ENCODE results near the gene HOXC12.

The HOXC12 gene

DNA sequence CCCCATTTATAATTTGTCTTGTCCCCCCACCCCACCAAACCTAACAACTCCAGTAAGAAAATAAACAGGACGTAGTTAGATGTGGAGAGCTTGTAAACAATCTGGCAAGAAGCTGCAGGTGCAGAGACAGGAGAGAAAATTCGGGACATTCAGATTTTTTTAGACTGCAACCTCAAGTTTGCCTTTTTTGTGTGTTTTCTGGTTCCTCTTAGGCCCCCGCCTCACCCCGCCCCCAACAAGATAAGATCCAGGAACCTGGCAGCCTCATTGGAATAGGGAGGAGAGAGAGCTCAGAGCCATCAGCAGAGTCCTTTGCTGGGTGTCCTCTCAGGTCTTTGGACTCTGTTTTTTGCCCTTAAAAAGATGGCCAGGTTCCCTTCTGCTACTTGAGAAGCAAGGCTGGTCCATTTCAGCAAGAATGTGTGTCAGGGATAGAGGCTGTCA lies 33.1 kb downstream of the HOXC12 start:
- DNase-seq (ENCODE audit: low spot score) = no peak
- in situ Hi-C loops (cut with MboI; ENCODE audit: low pct_unique_long_range_greater_than_20kb, low sequenced_read_pairs, unreplicated experiment) = no loop called here
- TF ChIP-seq, protein P1, sequence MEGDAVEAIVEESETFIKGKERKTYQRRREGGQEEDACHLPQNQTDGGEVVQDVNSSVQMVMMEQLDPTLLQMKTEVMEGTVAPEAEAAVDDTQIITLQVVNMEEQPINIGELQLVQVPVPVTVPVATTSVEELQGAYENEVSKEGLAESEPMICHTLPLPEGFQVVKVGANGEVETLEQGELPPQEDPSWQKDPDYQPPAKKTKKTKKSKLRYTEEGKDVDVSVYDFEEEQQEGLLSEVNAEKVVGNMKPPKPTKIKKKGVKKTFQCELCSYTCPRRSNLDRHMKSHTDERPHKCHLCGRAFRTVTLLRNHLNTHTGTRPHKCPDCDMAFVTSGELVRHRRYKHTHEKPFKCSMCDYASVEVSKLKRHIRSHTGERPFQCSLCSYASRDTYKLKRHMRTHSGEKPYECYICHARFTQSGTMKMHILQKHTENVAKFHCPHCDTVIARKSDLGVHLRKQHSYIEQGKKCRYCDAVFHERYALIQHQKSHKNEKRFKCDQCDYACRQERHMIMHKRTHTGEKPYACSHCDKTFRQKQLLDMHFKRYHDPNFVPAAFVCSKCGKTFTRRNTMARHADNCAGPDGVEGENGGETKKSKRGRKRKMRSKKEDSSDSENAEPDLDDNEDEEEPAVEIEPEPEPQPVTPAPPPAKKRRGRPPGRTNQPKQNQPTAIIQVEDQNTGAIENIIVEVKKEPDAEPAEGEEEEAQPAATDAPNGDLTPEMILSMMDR (IDR thresholded peaks at IDR 0.05; ENCODE audit: extremely low read depth, insufficient read depth, missing control alignments) = no peak

DNA sequence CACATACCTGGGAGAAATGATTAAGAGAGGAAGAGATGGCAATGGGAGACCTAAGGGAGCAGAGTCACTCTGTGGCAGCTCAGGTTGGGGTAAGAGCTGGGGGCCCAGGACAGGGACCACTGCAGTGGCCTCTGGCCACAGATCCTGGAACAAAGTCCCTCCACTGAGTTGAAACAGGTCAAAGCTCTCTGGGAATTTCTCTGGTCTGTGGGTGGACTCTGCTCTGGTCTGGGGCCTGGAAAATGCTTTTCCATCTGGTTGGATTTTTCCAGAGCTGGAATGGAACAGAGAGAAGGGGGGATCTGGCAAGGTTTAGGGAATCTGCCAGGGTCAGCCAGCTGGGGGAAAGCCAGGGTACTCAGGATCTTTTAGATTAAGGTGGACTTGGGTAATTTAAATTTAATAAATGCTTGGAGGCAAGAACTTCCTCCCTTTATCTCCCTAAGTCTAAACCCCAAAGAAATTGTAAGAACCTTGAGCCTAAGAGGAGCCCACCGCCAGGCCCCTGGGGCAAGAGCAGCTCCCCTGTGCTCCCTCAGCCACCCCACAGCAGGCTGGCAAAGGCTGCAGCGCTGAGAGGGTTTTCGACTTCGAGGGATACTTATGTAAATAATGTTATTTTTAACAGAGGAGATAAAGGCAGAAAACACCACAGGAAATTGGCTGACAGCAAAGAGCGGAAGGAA lies 34.0 kb downstream of the HOXC12 start:
- DNase-seq (ENCODE audit: low spot score) = no peak
- TF ChIP-seq, protein P1 (IDR thresholded peaks at IDR 0.05; ENCODE audit: extremely low read depth, insufficient read depth, missing control alignments) = no peak
- in situ Hi-C loops (cut with MboI; ENCODE audit: low pct_unique_long_range_greater_than_20kb, low sequenced_read_pairs, unreplicated experiment) = no loop called here

DNA sequence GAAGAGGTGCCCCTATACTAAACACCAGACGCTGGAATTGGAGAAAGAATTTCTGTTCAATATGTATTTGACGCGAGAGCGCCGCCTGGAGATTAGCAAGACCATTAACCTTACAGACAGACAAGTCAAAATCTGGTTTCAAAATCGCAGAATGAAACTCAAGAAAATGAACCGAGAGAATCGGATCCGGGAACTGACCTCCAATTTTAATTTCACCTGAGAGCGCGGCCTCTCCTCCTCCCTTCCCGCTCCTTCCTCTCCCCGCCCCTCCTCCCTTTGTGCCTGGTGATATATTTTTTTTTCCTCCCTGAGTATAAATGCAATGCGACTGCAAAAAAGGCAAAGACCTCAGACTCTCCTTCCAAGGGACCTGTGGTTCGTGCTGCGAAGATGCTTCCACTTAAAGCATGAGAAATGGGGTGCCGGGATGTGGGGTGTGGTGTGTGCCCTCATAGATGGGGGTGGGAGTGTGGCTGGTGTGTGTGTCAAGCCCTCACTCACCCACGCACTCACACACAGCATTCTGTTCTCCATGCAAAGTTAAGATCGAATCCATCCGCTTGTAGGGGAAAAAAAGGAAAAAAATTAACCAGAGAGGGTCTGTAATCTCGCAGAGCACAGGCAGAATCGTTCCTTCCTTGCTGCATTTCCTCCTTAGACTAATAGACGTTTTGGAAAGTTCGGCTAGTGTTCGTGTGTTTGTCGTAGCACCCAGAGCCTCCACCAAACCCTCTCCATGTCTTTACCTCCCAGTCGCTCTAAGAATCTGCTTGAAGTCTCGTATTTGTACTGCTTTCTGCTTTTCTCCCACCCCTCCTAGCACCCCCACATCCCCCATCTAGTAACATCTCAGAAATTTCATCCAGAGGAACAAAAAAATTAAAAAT lies 34.8 kb downstream of the HOXC12 start:
- peak; percentile 78 for DNase-seq (ENCODE audit: low spot score)
- in situ Hi-C loops (cut with MboI; ENCODE audit: low pct_unique_long_range_greater_than_20kb, low sequenced_read_pairs, unreplicated experiment) = no loop called here

DNA sequence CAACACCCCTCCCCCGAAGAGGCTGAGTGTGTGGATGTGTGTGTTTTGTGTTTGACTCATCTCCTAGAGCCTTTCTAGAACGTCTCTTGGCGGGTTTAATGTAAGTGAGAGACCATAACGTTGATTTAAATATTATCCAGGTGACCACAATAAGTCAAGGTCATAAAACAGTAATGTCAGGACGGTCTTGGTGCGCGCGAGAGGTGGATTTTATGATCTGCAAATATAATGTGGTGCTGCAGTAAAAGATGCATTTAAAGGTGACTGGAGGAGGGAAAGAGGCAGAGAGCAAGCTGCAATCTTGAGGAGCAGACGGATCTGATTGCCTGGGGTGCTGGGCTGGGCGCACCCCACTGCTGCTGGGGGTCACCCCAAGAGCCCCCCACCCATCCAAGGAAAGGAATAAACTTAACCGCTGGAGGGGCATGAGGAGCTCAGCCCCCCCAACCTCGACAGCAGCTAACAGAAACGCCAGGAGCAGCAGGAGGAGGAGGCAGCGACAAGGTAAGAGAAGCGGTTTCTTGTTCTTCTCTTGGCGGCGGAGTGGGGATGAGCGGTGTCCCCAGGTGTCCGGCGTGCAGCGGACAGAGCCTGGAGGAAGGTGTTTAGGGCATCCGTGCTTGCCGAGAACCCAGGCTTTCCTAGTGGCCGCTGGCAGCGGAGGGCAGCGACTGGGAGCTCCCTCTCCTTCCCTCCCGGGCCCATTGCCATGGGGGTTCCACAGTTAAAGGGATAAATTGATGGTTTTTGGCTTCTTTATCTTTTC lies 35.8 kb downstream of the HOXC12 start:
- no peak for DNase-seq (ENCODE audit: low spot score)
- in situ Hi-C loops (cut with MboI; ENCODE audit: low pct_unique_long_range_greater_than_20kb, low sequenced_read_pairs, unreplicated experiment) = no loop called here
- TF ChIP-seq, protein P1 (IDR thresholded peaks at IDR 0.05; ENCODE audit: extremely low read depth, insufficient read depth, missing control alignments) = no peak

More for the DNA sequence above, 34.8 kb downstream of the HOXC12 start:
- TF ChIP-seq, protein P1 (IDR thresholded peaks at IDR 0.05; ENCODE audit: extremely low read depth, insufficient read depth, missing control alignments) = peak; percentile 66

DNA sequence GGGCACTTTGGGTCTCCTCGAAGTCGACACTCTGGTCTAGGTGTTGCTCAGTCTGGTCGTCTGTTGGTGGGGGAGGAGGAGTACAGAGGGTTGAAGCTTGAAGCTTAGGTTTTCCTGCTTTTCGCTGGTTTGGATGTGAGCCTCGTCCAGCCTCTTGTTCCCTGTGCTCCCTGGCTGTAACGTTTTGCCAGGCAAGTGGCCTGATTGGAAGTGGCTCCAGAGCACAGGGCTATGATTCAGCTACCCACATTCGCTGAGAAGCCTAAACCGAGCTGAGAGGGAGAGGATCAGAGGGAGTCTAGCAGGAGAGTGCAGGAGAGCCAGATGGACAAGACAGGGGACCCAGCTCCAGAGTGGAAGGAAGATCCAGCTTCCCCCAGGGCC lies 36.4 kb downstream of the HOXC12 start:
- TF ChIP-seq, protein P1 (IDR thresholded peaks at IDR 0.05; ENCODE audit: extremely low read depth, insufficient read depth, missing control alignments) = no peak
- in situ Hi-C loops (cut with MboI; ENCODE audit: low pct_unique_long_range_greater_than_20kb, low sequenced_read_pairs, unreplicated experiment) = no loop called here
- DNase-seq (ENCODE audit: low spot score) = no peak

DNA sequence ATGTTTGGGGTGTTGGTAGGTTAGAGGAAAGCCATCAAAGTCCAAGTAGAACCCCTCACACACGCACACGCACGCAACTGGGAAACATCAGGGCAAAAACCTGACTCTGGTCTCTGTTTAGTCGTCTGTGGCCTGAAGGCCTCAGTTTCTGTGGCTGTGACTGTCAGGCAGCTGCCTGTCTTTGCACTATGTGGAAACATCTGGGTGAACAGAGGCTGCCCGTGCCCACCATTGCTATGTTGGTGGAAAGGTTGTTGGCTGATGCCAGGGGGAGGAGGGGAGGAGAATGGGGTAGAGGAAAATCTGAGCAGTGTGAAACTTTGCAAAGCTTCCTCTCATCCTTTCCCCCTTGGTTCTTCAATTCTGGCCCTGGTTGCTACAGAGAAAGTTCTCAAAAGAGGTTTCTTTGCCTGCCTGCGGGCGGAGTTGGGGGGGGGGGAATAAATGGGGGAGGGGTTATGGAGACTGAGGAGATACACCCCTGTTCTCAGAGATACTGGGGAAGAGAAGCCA lies 37.7 kb downstream of the HOXC12 start:
- TF ChIP-seq, protein P1 (IDR thresholded peaks at IDR 0.05; ENCODE audit: extremely low read depth, insufficient read depth, missing control alignments) = no peak
- no peak for DNase-seq (ENCODE audit: low spot score)
- in situ Hi-C loops (cut with MboI; ENCODE audit: low pct_unique_long_range_greater_than_20kb, low sequenced_read_pairs, unreplicated experiment) = no loop called here
